Activated naive CD4-positive, alpha-beta T cell treated with anti-CD3 and anti-CD28 coated beads, Interleukin-2, amount 50 U/mL, for 24 hours (primary cell): ENCODE results near the gene ARHGAP9.

Source experiments
- H3K27ac Mint-ChIP-seq: one replicate; pipeline ENCODE4 v1.8.0; 2021; ENCODE audit warnings: mild to moderate bottlenecking, mixed read lengths
- H3K27me3 Mint-ChIP-seq: one replicate; pipeline ENCODE4 v1.8.0; 2021; ENCODE audit warnings: mixed read lengths
- H3K36me3 Mint-ChIP-seq: one replicate; pipeline ENCODE4 v1.8.0; 2021; ENCODE audit warnings: mixed read lengths
- H3K4me1 Mint-ChIP-seq: one replicate; pipeline ENCODE4 v1.8.0; 2021; ENCODE audit warnings: mixed read lengths
- H3K4me3 Mint-ChIP-seq: one replicate; pipeline ENCODE4 v1.8.0; 2021; ENCODE audit warnings: mild to moderate bottlenecking, mixed read lengths
- H3K9me3 Mint-ChIP-seq: one replicate; pipeline ENCODE4 v1.8.0; 2021; ENCODE audit warnings: mixed read lengths

Gene ARHGAP9

GRCh38 chr12:57460468-57460784 lies 19.2 kb downstream of the ARHGAP9 start:
- H3K36me3 Mint-ChIP-seq = no peaks in the 10 kb centered on the region
- peak overlapping the region; percentile 89 for H3K4me3 Mint-ChIP-seq
- peaks cover 2% of the 10 kb centered on the region for H3K27me3 Mint-ChIP-seq
- no peak overlapping the region for H3K27ac Mint-ChIP-seq
- no peaks in the 10 kb centered on the region for H3K9me3 Mint-ChIP-seq
- H3K4me1 Mint-ChIP-seq = peaks cover 53% of the 10 kb centered on the region

- H3K4me3 Mint-ChIP-seq = peak within 1 kb of the TSS; percentile 93
- peaks cover 48% of the 10 kb centered on the region for H3K4me1 Mint-ChIP-seq
- no peaks in the 10 kb centered on the region for H3K36me3 Mint-ChIP-seq
- peak within 1 kb of the TSS; percentile 94 for H3K27ac Mint-ChIP-seq
- no peaks in the 10 kb centered on the region for H3K9me3 Mint-ChIP-seq
- peaks cover 2% of the 10 kb centered on the region for H3K27me3 Mint-ChIP-seq
These were observed 19.8 kb downstream of the ARHGAP9 start, which contains the start of gene GLI1 for GRCh38 chr12:57459750-57460467. Gene GLI1 (plus strand): TSS chr12:57459785. CDS start chr12:57463692, 3,907 bp downstream.

GRCh38 chr12:57459055-57459749 lies 20.5 kb downstream of the ARHGAP9 start:
- Mint-ChIP-seq H3K9me3 (no peaks in the 10 kb centered on the region), H3K4me1 (peaks cover 48% of the 10 kb centered on the region), H3K36me3 (no peaks in the 10 kb centered on the region), H3K4me3 (peak overlapping the region; percentile 93), H3K27me3 (peaks cover 2% of the 10 kb centered on the region), H3K27ac (peak overlapping the region; percentile 94)

GRCh38 chr12:57458665-57459054 lies 21.0 kb downstream of the ARHGAP9 start:
- Mint-ChIP-seq H3K4me3 (peak overlapping the region; percentile 93), H3K4me1 (peaks cover 45% of the 10 kb centered on the region)

GRCh38 chr12:57456737-57457490 lies 22.8 kb downstream of the ARHGAP9 start:
- H3K27me3 Mint-ChIP-seq = peaks cover 2% of the 10 kb centered on the region
- peaks cover 37% of the 10 kb centered on the region for H3K4me1 Mint-ChIP-seq
- H3K36me3 Mint-ChIP-seq = no peaks in the 10 kb centered on the region
- no peak overlapping the region for H3K4me3 Mint-ChIP-seq
- H3K9me3 Mint-ChIP-seq = no peaks in the 10 kb centered on the region
- no peak overlapping the region for H3K27ac Mint-ChIP-seq

More at GRCh38 chr12:57458665-57459054, 21.0 kb downstream of the ARHGAP9 start:
- Mint-ChIP-seq H3K27ac (peak overlapping the region; percentile 94), H3K36me3 (no peaks in the 10 kb centered on the region), H3K9me3 (no peaks in the 10 kb centered on the region), H3K27me3 (peaks cover 2% of the 10 kb centered on the region)

- H3K27ac Mint-ChIP-seq = peak overlapping the region; percentile 35
- H3K4me1 Mint-ChIP-seq = peaks cover 31% of the 10 kb centered on the region
- peaks cover 2% of the 10 kb centered on the region for H3K27me3 Mint-ChIP-seq
- H3K9me3 Mint-ChIP-seq = no peaks in the 10 kb centered on the region
- no peaks in the 10 kb centered on the region for H3K36me3 Mint-ChIP-seq
- peak overlapping the region; percentile 51 for H3K4me3 Mint-ChIP-seq
These were observed 23.4 kb downstream of the ARHGAP9 start for GRCh38 chr12:57456145-57456700.

- Mint-ChIP-seq H3K27me3 (peaks cover 2% of the 10 kb centered on the region), H3K27ac (peak overlapping the region; percentile 35), H3K9me3 (no peaks in the 10 kb centered on the region), H3K36me3 (no peaks in the 10 kb centered on the region), H3K4me3 (peak overlapping the region; percentile 51), H3K4me1 (peaks cover 26% of the 10 kb centered on the region)
These were observed 24.1 kb downstream of the ARHGAP9 start for GRCh38 chr12:57455374-57456144.

- H3K27me3 Mint-ChIP-seq = no peaks in the 10 kb centered on the region
- peaks cover 21% of the 10 kb centered on the region for H3K4me1 Mint-ChIP-seq
- no peaks in the 10 kb centered on the region for H3K9me3 Mint-ChIP-seq
- no peaks in the 10 kb centered on the region for H3K36me3 Mint-ChIP-seq
- peak within 1 kb of the TSS; percentile 51 for H3K4me3 Mint-ChIP-seq
- H3K27ac Mint-ChIP-seq = peak within 1 kb of the TSS; percentile 35
These were observed 24.9 kb downstream of the ARHGAP9 start, which contains the start of gene INHBE for GRCh38 chr12:57454566-57455373. Gene INHBE (plus strand): TSS chr12:57455307. CDS start chr12:57455537, 230 bp downstream.

GRCh38 chr12:57454213-57454565 lies 25.5 kb downstream of the ARHGAP9 start:
- no peaks in the 10 kb centered on the region for H3K9me3 Mint-ChIP-seq
- H3K4me1 Mint-ChIP-seq = peaks cover 15% of the 10 kb centered on the region
- H3K27me3 Mint-ChIP-seq = no peaks in the 10 kb centered on the region
- H3K36me3 Mint-ChIP-seq = no peaks in the 10 kb centered on the region
- no peak overlapping the region for H3K4me3 Mint-ChIP-seq
- no peak overlapping the region for H3K27ac Mint-ChIP-seq

GRCh38 chr12:57452937-57453509 lies 26.6 kb downstream of the ARHGAP9 start:
- no peaks in the 10 kb centered on the region for H3K27me3 Mint-ChIP-seq
- H3K36me3 Mint-ChIP-seq = no peaks in the 10 kb centered on the region
- H3K4me1 Mint-ChIP-seq = peaks cover 9% of the 10 kb centered on the region
- no peak overlapping the region for H3K27ac Mint-ChIP-seq
- no peak overlapping the region for H3K4me3 Mint-ChIP-seq
- no peaks in the 10 kb centered on the region for H3K9me3 Mint-ChIP-seq

- Mint-ChIP-seq H3K4me1 (peaks cover 9% of the 10 kb centered on the region), H3K27ac (no peak overlapping the region), H3K36me3 (no peaks in the 10 kb centered on the region), H3K9me3 (no peaks in the 10 kb centered on the region), H3K4me3 (no peak overlapping the region), H3K27me3 (no peaks in the 10 kb centered on the region)
These were observed 27.3 kb downstream of the ARHGAP9 start for GRCh38 chr12:57452181-57452936.

GRCh38 chr12:57451233-57451778 lies 28.4 kb downstream of the ARHGAP9 start:
- Mint-ChIP-seq H3K4me1 (peaks cover 8% of the 10 kb centered on the region), H3K4me3 (no peak overlapping the region), H3K9me3 (no peaks in the 10 kb centered on the region), H3K27ac (no peak overlapping the region), H3K36me3 (no peaks in the 10 kb centered on the region), H3K27me3 (no peaks in the 10 kb centered on the region)

- Mint-ChIP-seq H3K36me3 (no peaks in the 10 kb centered on the region), H3K4me3 (no peak overlapping the region), H3K27ac (no peak overlapping the region), H3K4me1 (no peaks in the 10 kb centered on the region), H3K9me3 (no peaks in the 10 kb centered on the region), H3K27me3 (no peaks in the 10 kb centered on the region)
These were observed 29.6 kb downstream of the ARHGAP9 start for GRCh38 chr12:57450057-57450456.
